C4-2B (cell line): ENCODE data around the gene PCYOX1L.

Experiments
- CTCF ChIP-seq: fragments of 450-650 bp; conservative IDR thresholded peaks from 2 replicates; pipeline ENCODE4 v1.5.1; 2017; ENCODE audit warnings: mild to moderate bottlenecking
- ZFX ChIP-seq: fragments of 450-650 bp; IDR thresholded peaks from 2 replicates; pipeline ENCODE4 v1.6.1; 2017

- TF ChIP-seq CTCF = no peak
- TF ChIP-seq ZFX = no peak
These were observed 18.3 kb downstream of the PCYOX1L start for GRCh38 chr5:149376104-149376503.
